ENCODE data around the gene FAM3A.

FAM3A gene

GRCh38 chrX:154534526-154535322, 18.7 kb upstream of the FAM3A start:
- in situ Hi-C loops (cut with MboI; ENCODE audit: low sequenced_read_pairs): no loop called here

- in situ Hi-C loops (cut with MboI; ENCODE audit: low sequenced_read_pairs): no loop called here
These were observed 16.7 kb upstream of the FAM3A start for GRCh38 chrX:154532690-154533089.

- in situ Hi-C loops (cut with MboI; ENCODE audit: low sequenced_read_pairs): no loop called here
These were observed 15.6 kb upstream of the FAM3A start for GRCh38 chrX:154531626-154532025.

- in situ Hi-C loops (cut with MboI; ENCODE audit: low sequenced_read_pairs): no loop called here
These were observed 14.3 kb upstream of the FAM3A start for GRCh38 chrX:154530286-154530685.

- in situ Hi-C loops (cut with MboI; ENCODE audit: low sequenced_read_pairs): no loop called here
These were observed 13.2 kb upstream of the FAM3A start for GRCh38 chrX:154529206-154529612.

GRCh38 chrX:154526901-154527675, 11.1 kb upstream of the FAM3A start:
- in situ Hi-C loops (cut with MboI; ENCODE audit: low sequenced_read_pairs): no loop called here

- in situ Hi-C loops (cut with MboI; ENCODE audit: low sequenced_read_pairs): no loop called here
These were observed 9.8 kb upstream of the FAM3A start for GRCh38 chrX:154525606-154526490.

- in situ Hi-C loops (cut with MboI; ENCODE audit: low sequenced_read_pairs): no loop called here
These were observed 3.4 kb upstream of the FAM3A start for GRCh38 chrX:154519389-154519788.

- in situ Hi-C loops (cut with MboI; ENCODE audit: low sequenced_read_pairs): no loop called here
These were observed 1.2 kb upstream of the FAM3A start for GRCh38 chrX:154517101-154517781.

GRCh38 chrX:154516656-154517100, 646 bp upstream of the FAM3A start:
- in situ Hi-C loops (cut with MboI; ENCODE audit: low sequenced_read_pairs): no loop called here

- in situ Hi-C loops (cut with MboI; ENCODE audit: low sequenced_read_pairs): no loop called here
These were observed 704 bp downstream of the FAM3A start for GRCh38 chrX:154515090-154515965.

- in situ Hi-C loops (cut with MboI; ENCODE audit: low sequenced_read_pairs): no loop called here
These were observed 2.3 kb downstream of the FAM3A start for GRCh38 chrX:154513716-154514115.

- in situ Hi-C loops (cut with MboI; ENCODE audit: low sequenced_read_pairs): no loop called here
These were observed 3.0 kb downstream of the FAM3A start for GRCh38 chrX:154512879-154513553.

GRCh38 chrX:154511761-154512160, 4.3 kb downstream of the FAM3A start:
- in situ Hi-C loops (cut with MboI; ENCODE audit: low sequenced_read_pairs): no loop called here

GRCh38 chrX:154509455-154509854, 6.6 kb downstream of the FAM3A start:
- in situ Hi-C loops (cut with MboI; ENCODE audit: low sequenced_read_pairs): no loop called here

- in situ Hi-C loops (cut with MboI; ENCODE audit: low sequenced_read_pairs): no loop called here
These were observed 7.7 kb downstream of the FAM3A start for GRCh38 chrX:154508384-154508745.

GRCh38 chrX:154507673-154508383, 8.2 kb downstream of the FAM3A start:
- in situ Hi-C loops (cut with MboI; ENCODE audit: low sequenced_read_pairs): no loop called here
